ENCODE results near the gene TMEM214.

TMEM214 gene

GRCh38 chr2:27086724-27087593 lies 54.2 kb downstream of the TMEM214 start, which contains the start of gene KHK:
TSS of gene KHK (plus strand) at chr2:27086772. CDS start at chr2:27087260, 488 bp downstream.
- no peak for DNase-seq

GRCh38 chr2:27087823-27088410 lies 55.2 kb downstream of the TMEM214 start:
- DNase-seq, result no peak

GRCh38 chr2:27088634-27089033 lies 55.9 kb downstream of the TMEM214 start:
- no peak for DNase-seq

- no peak for DNase-seq
These were observed 56.6 kb downstream of the TMEM214 start for GRCh38 chr2:27089111-27089954.
